GM18907 (cell line): ENCODE data around the gene RBM28.

Source experiments
- ATAC-seq: cut with Tn5 transposase; IDR thresholded peaks from one replicate; pipeline ENCODE4 v1.9.1; 2021; ENCODE audit warnings: mild to moderate bottlenecking, moderate library complexity; ENCODE audit not compliant: unreplicated experiment

Gene RBM28

DNA sequence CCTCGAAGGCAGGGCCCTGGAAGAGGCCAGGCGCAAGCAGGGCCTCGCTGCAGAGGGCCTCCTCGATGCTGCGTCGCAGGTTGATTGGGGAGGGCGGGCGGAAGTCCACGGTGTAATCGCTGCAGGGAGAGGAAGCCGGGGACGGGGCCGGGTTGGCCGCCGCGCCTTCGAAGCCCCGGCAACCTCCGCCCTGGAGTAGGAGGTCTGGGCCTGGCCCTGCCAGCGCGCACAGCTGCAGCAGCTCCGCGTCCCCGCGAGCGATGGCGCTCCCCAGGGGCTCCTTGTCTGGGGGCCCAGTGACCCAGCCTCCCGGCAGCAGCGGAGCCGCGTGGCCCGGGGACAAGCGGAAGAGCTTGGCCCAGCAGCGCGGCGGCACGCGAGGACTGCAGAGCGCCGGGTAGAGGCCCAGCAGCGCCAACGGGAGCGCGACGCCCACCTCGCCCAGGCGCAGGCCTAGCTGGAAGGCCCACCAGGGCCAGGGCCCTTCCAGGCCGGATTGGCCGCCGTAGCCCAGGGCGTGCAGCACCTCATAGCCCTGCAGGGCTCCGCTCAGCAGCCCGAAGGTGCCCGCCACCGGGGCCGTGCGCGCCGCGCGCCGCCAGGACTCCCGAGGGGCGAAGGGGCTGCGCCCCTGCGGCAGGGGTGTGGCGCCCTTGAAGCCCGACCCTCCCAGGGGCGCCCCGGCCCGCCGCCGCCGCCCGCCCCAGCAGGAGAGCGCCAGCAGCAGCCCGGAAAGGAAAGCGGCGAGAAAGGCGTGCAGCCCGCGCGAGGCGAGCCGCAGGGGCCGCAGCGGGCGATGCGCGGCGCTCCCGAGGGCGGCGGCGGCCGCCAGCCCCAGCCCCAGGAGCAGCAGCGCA is 7.8 kb upstream of the RBM28 start:
- no peak for ATAC-seq

- no peak for ATAC-seq
Measured at GRCh38 chr7:128350708-128351295, 7.1 kb upstream of the RBM28 start.

- no peak for ATAC-seq
Measured at GRCh38 chr7:128349466-128349825, 5.7 kb upstream of the RBM28 start.

DNA sequence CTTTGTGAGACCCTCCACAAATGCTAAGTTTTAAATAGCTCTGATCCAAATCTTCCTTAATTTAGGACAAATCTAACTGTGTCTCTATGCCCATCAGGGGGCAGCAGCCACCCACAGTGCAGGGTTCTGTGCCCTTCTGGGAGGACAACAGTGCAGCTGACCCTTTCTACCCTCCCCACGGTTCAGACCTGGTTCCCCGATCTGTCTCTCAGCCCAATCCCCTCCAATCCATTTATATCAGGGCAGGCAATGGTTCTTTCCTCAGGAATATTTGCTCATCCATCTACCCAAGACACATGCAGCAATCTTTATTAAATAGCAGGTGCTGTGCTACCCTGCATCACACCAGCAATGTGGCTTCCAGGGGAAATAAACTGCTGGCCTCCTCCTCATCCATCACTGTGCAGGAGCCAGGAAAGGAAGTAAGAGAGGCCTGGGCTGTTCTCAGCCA is 4.0 kb upstream of the RBM28 start:
- no peak for ATAC-seq

GRCh38 chr7:128344431-128344774 is 695 bp upstream of the RBM28 start:
- ATAC-seq: no peak

- ATAC-seq: no peak
Measured at GRCh38 chr7:128341733-128342132, 2.0 kb downstream of the RBM28 start.

- ATAC-seq: no peak
Measured at GRCh38 chr7:128335730-128336129, 8.0 kb downstream of the RBM28 start.

DNA sequence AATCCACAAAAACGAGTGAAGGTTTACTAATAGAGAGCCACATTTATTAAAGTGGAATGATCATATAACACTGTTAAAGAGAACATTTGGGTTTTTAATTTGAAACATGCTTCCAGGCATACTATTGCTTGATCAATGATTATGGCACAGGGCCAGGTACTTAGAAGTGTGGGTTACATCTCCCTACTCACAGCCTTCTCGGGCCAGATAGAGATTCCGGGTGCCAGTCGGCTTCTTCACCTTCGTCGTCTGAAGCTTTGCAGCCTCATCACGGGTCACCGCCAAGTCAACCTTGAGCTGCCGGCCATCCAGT is 19.4 kb downstream of the RBM28 start:
- ATAC-seq: no peak

DNA sequence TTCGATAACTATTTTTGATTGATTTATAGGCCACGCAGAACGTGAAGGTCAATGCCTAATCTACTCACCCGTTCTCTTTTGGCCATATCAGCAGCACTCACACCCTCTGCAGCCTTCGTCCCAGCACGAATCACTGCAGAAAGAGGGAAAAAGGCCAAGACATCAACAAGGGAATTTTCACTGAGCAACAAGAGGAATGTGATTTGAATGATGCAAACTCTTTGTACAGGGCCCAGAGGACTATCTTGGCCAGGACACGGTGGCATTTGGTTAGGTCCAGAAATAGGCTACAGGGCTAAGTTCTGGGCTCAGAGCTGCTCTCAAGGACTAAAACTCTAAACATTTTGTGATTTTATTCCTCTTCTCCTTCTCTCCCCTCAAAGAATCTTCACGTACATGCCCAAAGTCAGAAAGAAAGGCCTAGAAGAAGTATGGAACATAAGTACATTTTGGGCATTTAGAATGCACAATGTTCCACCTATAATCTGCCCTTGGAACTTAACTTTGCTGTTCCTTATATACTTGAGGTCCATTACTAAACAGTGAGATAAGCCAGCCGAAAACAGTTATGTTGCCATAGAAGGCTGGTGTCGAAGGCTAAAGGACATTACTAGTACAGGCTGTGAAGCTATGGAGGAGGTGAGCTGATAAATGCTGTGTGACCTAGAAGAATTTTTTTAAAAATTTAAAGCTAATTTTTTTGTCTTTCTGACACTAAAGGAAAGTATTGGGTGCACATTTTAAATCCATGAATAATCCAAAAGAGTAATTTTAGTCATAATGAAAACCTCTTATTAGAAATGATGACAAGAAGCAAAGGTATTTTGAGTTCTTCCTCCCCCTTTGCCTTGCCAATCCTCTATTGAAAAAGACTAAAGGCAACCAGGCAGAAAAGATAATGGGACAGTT is 20.0 kb downstream of the RBM28 start:
- ATAC-seq: no peak

DNA sequence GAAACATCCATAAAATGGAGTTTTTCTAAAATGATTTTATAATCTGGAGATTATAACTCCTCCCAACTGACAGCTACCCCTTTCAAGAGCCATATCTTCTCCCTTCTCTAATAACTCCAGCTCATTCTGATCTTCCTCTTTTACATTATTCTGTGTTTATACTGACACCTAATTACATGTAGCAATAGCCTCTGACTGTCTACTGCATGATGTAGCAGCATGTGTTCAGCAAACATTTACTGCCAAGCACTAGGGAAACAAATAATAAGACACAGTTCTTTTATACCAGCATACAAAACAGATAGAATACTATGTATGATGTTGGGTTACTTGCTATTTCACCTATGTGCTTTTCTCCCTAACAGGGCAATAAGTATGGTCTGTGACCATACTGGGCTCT is 20.7 kb downstream of the RBM28 start:
- no peak for ATAC-seq

- ATAC-seq: peak; percentile 57
Measured at GRCh38 chr7:128322040-128322643, 21.6 kb downstream of the RBM28 start.

DNA sequence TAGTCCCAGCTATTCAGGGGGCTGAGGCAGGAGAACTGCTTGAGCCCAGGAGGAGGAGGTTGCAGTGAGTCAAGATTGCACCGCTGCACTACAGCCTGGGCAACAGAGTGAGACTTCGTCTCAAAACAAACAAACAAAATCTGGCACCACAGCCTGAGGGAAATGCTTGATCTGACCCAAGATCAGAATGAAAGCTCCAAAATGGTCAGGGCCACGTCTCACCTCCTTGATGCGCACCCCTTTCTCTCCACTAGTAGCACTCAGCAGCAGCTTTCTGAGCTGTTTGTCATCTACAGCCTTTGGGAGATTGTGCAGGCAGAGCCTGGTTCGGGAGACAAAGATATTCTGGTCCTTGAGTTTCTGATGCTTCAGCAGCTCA is 22.7 kb downstream of the RBM28 start:
- ATAC-seq: no peak

DNA sequence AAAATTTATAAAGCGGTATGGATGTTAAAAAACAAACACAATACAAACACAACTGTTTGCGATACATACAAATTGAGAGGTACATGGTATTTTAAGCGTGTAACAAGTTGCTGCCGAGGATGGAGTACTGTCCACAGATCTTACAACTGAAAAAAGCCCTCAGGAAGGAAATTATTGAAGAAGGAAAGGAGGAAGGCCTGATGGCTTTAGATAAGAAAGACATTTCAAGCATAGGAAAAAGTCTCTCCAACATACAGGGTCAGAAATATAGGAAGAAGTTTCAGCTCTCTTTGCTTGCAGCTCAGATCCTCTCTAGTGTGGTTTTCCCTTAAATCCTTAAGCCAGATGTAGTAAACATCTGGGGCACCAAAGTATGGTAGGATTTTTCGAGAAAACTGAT is 25.0 kb downstream of the RBM28 start:
- ATAC-seq: no peak

- no peak for ATAC-seq
Measured at GRCh38 chr7:128311013-128311412, 32.7 kb downstream of the RBM28 start.

GRCh38 chr7:128310499-128310898 is 33.2 kb downstream of the RBM28 start:
- ATAC-seq: no peak

- ATAC-seq: no peak
Measured at GRCh38 chr7:128309976-128310375, 33.7 kb downstream of the RBM28 start.

- ATAC-seq: no peak
Measured at GRCh38 chr7:128309124-128309523, 34.6 kb downstream of the RBM28 start.

DNA sequence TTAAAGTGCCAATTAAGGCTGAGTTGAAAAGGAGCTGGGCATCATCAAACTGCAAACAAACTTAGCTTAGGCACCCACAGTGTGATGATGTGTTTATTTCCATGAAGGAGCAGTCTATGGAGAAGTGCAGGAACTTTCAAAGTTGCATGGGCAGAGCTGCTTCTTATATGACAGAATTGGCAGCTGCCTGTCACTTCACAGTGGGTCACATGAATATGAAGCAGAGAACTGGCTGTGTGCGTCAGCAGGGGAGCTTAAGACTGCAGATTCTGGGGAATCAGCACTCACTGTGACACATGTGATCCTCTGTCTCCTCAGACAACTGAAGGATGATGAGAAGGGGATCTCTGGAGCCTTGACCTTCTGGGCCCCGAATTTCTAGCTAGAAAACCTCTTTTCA is 36.6 kb downstream of the RBM28 start:
- no peak for ATAC-seq

DNA sequence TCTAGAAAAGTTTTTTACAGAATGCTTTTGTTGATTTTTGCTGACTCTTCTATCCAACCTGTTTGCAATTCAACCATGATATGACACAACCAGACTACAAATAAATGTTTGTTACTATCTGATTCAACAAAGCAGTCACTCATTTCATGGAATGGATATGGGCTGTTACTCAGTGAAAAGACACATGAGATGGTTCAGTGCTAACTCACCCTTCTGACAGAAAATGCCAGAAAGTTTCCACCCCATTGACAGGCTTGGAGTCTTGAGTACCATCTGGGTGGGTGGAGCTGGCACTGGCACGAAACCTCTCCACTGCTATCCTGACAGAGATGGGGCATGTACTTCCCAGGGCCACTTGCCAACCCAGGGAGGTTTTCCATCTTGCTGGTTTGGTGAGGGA is 39.5 kb downstream of the RBM28 start:
- no peak for ATAC-seq

DNA sequence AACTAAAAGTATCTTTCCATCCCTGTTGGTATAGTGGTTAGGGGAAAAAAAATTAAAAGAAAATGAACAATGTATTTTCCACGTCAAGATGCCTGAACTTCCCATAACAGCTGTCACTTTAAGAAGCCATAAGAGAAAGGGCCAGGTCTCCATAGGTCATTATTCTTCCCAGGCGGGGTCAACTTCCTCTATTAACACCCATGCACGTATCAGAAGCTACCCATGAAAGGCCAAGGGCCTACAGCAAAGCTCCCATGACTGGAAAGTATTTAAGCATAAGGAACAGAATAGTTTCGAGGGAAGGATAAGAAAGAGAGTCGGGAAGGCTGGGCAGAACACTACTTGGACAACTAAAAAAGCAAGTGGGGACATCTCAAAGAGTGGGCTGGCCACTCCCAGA is 40.1 kb downstream of the RBM28 start:
- ATAC-seq: no peak

DNA sequence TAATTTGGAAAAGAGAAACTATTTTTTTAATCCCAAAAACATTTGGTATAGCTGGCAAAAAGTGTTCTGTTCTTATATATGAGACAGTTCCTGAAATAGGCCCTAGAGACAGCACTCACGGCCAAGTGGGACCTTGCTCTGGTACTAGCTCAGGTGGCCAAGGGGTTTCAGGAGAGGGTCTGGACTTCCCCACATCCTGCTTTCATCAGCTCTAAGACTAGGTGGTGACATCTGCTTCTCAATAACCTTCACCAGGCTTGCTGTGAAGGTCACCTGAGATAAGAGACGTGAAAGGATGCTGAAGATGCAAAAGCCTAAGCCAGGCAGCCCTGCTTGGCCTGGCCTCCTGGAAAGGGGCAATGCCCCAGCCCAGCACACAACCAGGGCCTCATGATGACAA is 40.6 kb downstream of the RBM28 start:
- no peak for ATAC-seq

DNA sequence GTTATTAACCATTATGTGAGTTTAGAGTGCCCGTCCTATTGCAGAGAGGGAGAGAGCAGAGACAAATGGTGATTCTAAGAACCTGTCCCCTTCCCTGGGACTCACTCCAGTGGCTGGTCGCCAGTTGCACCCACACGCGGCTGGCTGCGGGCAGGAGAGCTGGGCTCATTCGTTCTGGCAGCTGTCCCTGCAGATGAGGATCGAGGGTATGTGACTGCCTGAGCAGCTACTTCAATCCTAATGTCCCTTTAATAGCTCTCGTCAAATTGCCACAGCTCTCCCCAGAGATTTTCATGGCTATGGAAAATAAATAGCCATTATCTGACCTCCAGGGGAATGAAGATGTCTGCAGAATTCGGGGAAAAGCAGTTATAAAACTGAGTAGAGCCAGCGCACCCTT is 41.6 kb downstream of the RBM28 start:
- ATAC-seq: no peak
